Epidermal melanocyte (primary cell): ENCODE results near the gene ERGIC1.

Experiments used
- DNase-seq: peaks from one replicate; pipeline ENCODE4 v3.0.0; 2011; ENCODE audit warnings: low spot score; ENCODE audit not compliant: insufficient read length

Gene ERGIC1

GRCh38 chr5:172901788-172902496 lies 67.9 kb downstream of the ERGIC1 start:
- no peak for DNase-seq

GRCh38 chr5:172902497-172903472 lies 68.7 kb downstream of the ERGIC1 start:
- DNase-seq, result no peak

GRCh38 chr5:172903790-172904189 lies 69.7 kb downstream of the ERGIC1 start:
- DNase-seq, result no peak

GRCh38 chr5:172904312-172904642 lies 70.2 kb downstream of the ERGIC1 start:
- no peak for DNase-seq

- no peak for DNase-seq
Observed at GRCh38 chr5:172904643-172905345, 70.7 kb downstream of the ERGIC1 start.

GRCh38 chr5:172905346-172906140 lies 71.5 kb downstream of the ERGIC1 start:
- no peak for DNase-seq

- no peak for DNase-seq
Observed at GRCh38 chr5:172906436-172906835, 72.4 kb downstream of the ERGIC1 start.

GRCh38 chr5:172906888-172907287 lies 72.8 kb downstream of the ERGIC1 start:
- no peak for DNase-seq

GRCh38 chr5:172907657-172908056 lies 73.6 kb downstream of the ERGIC1 start:
- no peak for DNase-seq

GRCh38 chr5:172908662-172909061 lies 74.6 kb downstream of the ERGIC1 start:
- DNase-seq, result no peak

GRCh38 chr5:172909931-172910502 lies 76.0 kb downstream of the ERGIC1 start:
- DNase-seq, result no peak

GRCh38 chr5:172910828-172911627 lies 77.0 kb downstream of the ERGIC1 start:
- no peak for DNase-seq

GRCh38 chr5:172911628-172911880 lies 77.5 kb downstream of the ERGIC1 start:
- no peak for DNase-seq

GRCh38 chr5:172911976-172912375 lies 77.9 kb downstream of the ERGIC1 start:
- DNase-seq, result no peak

GRCh38 chr5:172913117-172913850 lies 79.2 kb downstream of the ERGIC1 start:
- no peak for DNase-seq

- no peak for DNase-seq
Observed at GRCh38 chr5:172915514-172915913, 81.5 kb downstream of the ERGIC1 start.

GRCh38 chr5:172918421-172919371 lies 84.6 kb downstream of the ERGIC1 start:
- DNase-seq, result no peak
